H9 (cell line): ENCODE measurements around the gene C13orf46. TPM values are rescaled to one million over a fixed set of nuclear protein-coding genes. Genes with fewer than 3 reads are reported as not detected.

ENCODE experiments used
- DNase-seq: peaks from one replicate; pipeline ENCODE4 v3.0.0-alpha.2; 2017
- H2AFZ ChIP-seq: one replicate; pipeline ENCODE4 v1.6.1; 2013; ENCODE audit warnings: mild to moderate bottlenecking, low read length, control low read depth, moderate library complexity
- H2AK5ac ChIP-seq: 2 replicates; pipeline ENCODE4 v1.6.1; 2013; ENCODE audit warnings: low read length, control low read depth, mixed read lengths; ENCODE audit not compliant: insufficient read length
- H2BK120ac ChIP-seq: one replicate; pipeline ENCODE4 v1.6.1; 2013; ENCODE audit warnings: low read depth, mild to moderate bottlenecking, low read length, control low read depth, inconsistent platforms; ENCODE audit not compliant: poor library complexity, severe bottlenecking
- H2BK12ac ChIP-seq: 2 replicates; pipeline ENCODE4 v1.6.1; 2013; ENCODE audit warnings: low read length, control low read depth, mixed read lengths, low read depth; ENCODE audit not compliant: insufficient read length
- H2BK15ac ChIP-seq: 2 replicates; pipeline ENCODE4 v1.6.1; 2013; ENCODE audit warnings: low read depth, low read length, control low read depth
- H2BK20ac ChIP-seq: one replicate; pipeline ENCODE4 v1.6.1; 2013; ENCODE audit warnings: low read depth, mild to moderate bottlenecking, low read length, control low read depth, inconsistent platforms; ENCODE audit not compliant: poor library complexity, severe bottlenecking
- H2BK5ac ChIP-seq: 2 replicates; pipeline ENCODE4 v1.6.1; 2013; ENCODE audit warnings: low read length, control low read depth, mixed read lengths; ENCODE audit not compliant: insufficient read length
- H3K14ac ChIP-seq: 2 replicates; pipeline ENCODE4 v1.6.1; 2013; ENCODE audit warnings: low read length, control low read depth; ENCODE audit not compliant: insufficient read depth
- H3K18ac ChIP-seq: 2 replicates; pipeline ENCODE4 v1.6.1; 2013; ENCODE audit warnings: low read depth, mild to moderate bottlenecking, mixed read lengths, low read length, control low read depth; ENCODE audit not compliant: insufficient read length
- H3K23ac ChIP-seq: 2 replicates; pipeline ENCODE4 v1.6.1; 2013; ENCODE audit warnings: low read length, control low read depth, mixed read lengths, low read depth; ENCODE audit not compliant: insufficient read length
- H3K23me2 ChIP-seq: 2 replicates; pipeline ENCODE4 v1.6.1; 2013; ENCODE audit warnings: low read depth, mild to moderate bottlenecking, mixed read lengths, low read length, control low read depth; ENCODE audit not compliant: insufficient read length, poor library complexity, severe bottlenecking
- H3K27ac ChIP-seq: 2 replicates; pipeline ENCODE4 v1.5.1; 2013; ENCODE audit warnings: low read length, control low read depth, mixed read lengths, low read depth; ENCODE audit not compliant: insufficient read length
- H3K27me3 ChIP-seq: 2 replicates; pipeline ENCODE4 v1.6.1; 2013; ENCODE audit warnings: low read length, control low read depth, inconsistent platforms; ENCODE audit not compliant: insufficient read depth
- H3K4ac ChIP-seq: 2 replicates; pipeline ENCODE4 v1.6.1; 2013; ENCODE audit warnings: low read depth, mild to moderate bottlenecking, control low read depth, inconsistent platforms, low read length, moderate library complexity
- H3K4me1 ChIP-seq: 2 replicates; pipeline ENCODE4 v1.6.1; 2013; ENCODE audit warnings: low read length, control low read depth, inconsistent platforms; ENCODE audit not compliant: insufficient read depth
- H3K4me2 ChIP-seq: 2 replicates; pipeline ENCODE4 v1.6.1; 2013; ENCODE audit warnings: low read length, control low read depth, mixed read lengths; ENCODE audit not compliant: insufficient read length, insufficient read depth
- H3K56ac ChIP-seq: 2 replicates; pipeline ENCODE4 v1.6.1; 2013; ENCODE audit warnings: low read depth, mild to moderate bottlenecking, mixed read lengths, low read length, control low read depth; ENCODE audit not compliant: insufficient read length
- H3K79me1 ChIP-seq: 2 replicates; pipeline ENCODE4 v1.6.1; 2013; ENCODE audit warnings: low read depth, mild to moderate bottlenecking, moderate library complexity, low read length, control low read depth, inconsistent platforms; ENCODE audit not compliant: insufficient read depth, poor library complexity, severe bottlenecking
- H3K79me2 ChIP-seq: 2 replicates; pipeline ENCODE4 v1.6.1; 2013; ENCODE audit warnings: low read length, control low read depth, inconsistent platforms; ENCODE audit not compliant: insufficient read depth
- H3K9ac ChIP-seq: 2 replicates; pipeline ENCODE4 v1.6.1; 2013; ENCODE audit warnings: low read length, control low read depth, mixed read lengths; ENCODE audit not compliant: insufficient read length; ENCODE audit errors: extremely low read depth
- H3K9me3 ChIP-seq: one replicate; pipeline ENCODE4 v1.6.1; 2013; ENCODE audit warnings: low read depth, low read length, inconsistent platforms; ENCODE audit not compliant: control insufficient read depth
- H3T11ph ChIP-seq: one replicate; pipeline ENCODE4 v1.6.1; 2013; ENCODE audit warnings: mild to moderate bottlenecking, low read length, control low read depth, inconsistent platforms
- H4K20me1 ChIP-seq: one replicate; pipeline ENCODE4 v1.6.1; 2013; ENCODE audit not compliant: control insufficient read depth, insufficient read length, insufficient read depth
- H4K5ac ChIP-seq: 2 replicates; pipeline ENCODE4 v1.6.1; 2013; ENCODE audit warnings: low read depth, mild to moderate bottlenecking, mixed read lengths, low read length, control low read depth; ENCODE audit not compliant: insufficient read length
- H4K8ac ChIP-seq: replicated peaks from 2 replicates; pipeline ENCODE4 v1.6.1; 2013; ENCODE audit warnings: low read length, control low read depth, mixed read lengths, low read depth; ENCODE audit not compliant: insufficient read length
- H4K91ac ChIP-seq: 2 replicates; pipeline ENCODE4 v1.6.1; 2013; ENCODE audit warnings: low read depth, mild to moderate bottlenecking, moderate library complexity, mixed read lengths, low read length, control low read depth; ENCODE audit not compliant: insufficient read length
- H3K27ac Mint-ChIP-seq, 3 experiments: 2 replicates in 2 of 3; 3 replicates in 1 of 3; pipeline ENCODE4 v1.8.0; 2020 to 2021; ENCODE audit warnings: mixed read lengths in 3 of 3, mild to moderate bottlenecking in 1 of 3, moderate library complexity in 1 of 3
- H3K27me3 Mint-ChIP-seq: 2 replicates; pipeline ENCODE4 v1.8.0; 2021; ENCODE audit warnings: low read depth, mild to moderate bottlenecking, moderate library complexity, mixed read lengths
- H3K36me3 Mint-ChIP-seq, 3 experiments: 2 replicates in 2 of 3; 3 replicates in 1 of 3; pipeline ENCODE4 v1.8.0; 2020 to 2021; ENCODE audit warnings: low read depth in 3 of 3, mixed read lengths in 3 of 3; ENCODE audit not compliant: insufficient read depth in 1 of 3
- H3K4me1 Mint-ChIP-seq, 2 experiments: 2 replicates each; pipeline ENCODE4 v1.8.0; 2020; ENCODE audit warnings: mixed read lengths in 2 of 2
- H3K4me3 Mint-ChIP-seq, 2 experiments: 2 replicates in 1 of 2; 3 replicates in 1 of 2; pipeline ENCODE4 v1.8.0; 2020 to 2021; ENCODE audit warnings: mild to moderate bottlenecking in 2 of 2, mixed read lengths in 2 of 2, moderate library complexity in 1 of 2
- H3K9me3 Mint-ChIP-seq, 2 experiments: 2 replicates in 1 of 2; 3 replicates in 1 of 2; pipeline ENCODE4 v1.8.0; 2020; ENCODE audit warnings: mild to moderate bottlenecking in 2 of 2, mixed read lengths in 2 of 2, moderate library complexity in 1 of 2
- WGBS: extraction: QIAGEN DNeasy Blood & Tissue Kit; methylation state at CpG from one replicate; pipeline ENCODE4 v1.1.7; 2013; ENCODE audit warnings: missing lambda C conversion rate, low lambda C conversion rate, mixed read lengths; ENCODE audit not compliant: insufficient read length; ENCODE audit errors: extremely low coverage; 5-methylcytosine and 5-hydroxymethylcytosine counted together
- total RNA-seq: library from RNA; stranded (reverse); gene quantifications from 2 replicates; pipeline ENCODE4 v1.2.1, GENCODE V29; 2021
- TF ChIP-seq, protein P1 (sequence below): fragments of 200-600 bp; sonication (generic); conservative IDR thresholded peaks from 3 replicates; pipeline ENCODE4 v1.8.0; 2021; ENCODE audit warnings: antibody characterized with exemption, mild to moderate bottlenecking

The C13orf46 gene
- total RNA-seq, 1 experiment from 2014 or later = 0.55 TPM

DNA sequence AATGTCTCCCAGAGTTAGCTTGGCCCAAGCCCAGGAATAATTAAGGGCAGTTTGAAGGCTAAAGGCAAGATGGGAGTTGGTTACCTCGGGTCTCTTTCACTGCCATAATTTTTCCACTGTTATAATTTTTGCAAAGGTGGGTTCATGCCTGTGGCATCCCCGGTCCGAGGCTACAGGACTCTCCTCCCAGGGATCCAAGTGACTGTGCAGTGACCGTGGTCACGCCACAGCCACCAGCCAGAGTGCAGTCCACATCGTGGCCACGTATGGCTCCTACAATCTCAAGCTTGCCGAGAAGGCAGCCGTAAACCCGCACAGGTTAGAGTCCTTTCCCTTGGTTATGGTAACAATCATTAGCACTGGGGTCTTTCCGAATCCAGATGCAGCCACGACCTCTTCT, 36.8 kb downstream of the C13orf46 start:
- Histone ChIP-seq H2AK5ac (no peak overlapping the region), H3K23me2 (no peaks in the 10 kb centered on the region), H3K4ac (no peak overlapping the region), H3K56ac (no peak overlapping the region), H3K27me3 (no peaks in the 10 kb centered on the region), H3K79me1 (no peaks in the 10 kb centered on the region), H3K18ac (no peak overlapping the region), H4K5ac (no peak overlapping the region), H3K4me2 (no peak overlapping the region), H3K23ac (no peak overlapping the region), H3K27ac (no peak overlapping the region), H2BK15ac (no peak overlapping the region), H4K20me1 (no peaks in the 10 kb centered on the region), H4K8ac (no peak overlapping the region), H3K4me1 (no peaks in the 10 kb centered on the region), H2BK20ac (no peak overlapping the region), H3K9ac (no peak overlapping the region), H3K9me3 (no peaks in the 10 kb centered on the region), H2BK12ac (no peak overlapping the region), H2AFZ (no peak overlapping the region), H3K14ac (no peak overlapping the region), H3T11ph (no peak overlapping the region), H2BK5ac (no peak overlapping the region), H3K79me2 (no peaks in the 10 kb centered on the region), H2BK120ac (no peak overlapping the region), H4K91ac (no peak overlapping the region)
- Mint-ChIP-seq H3K4me3 (no peak overlapping the region), H3K27me3 (no peaks in the 10 kb centered on the region; the same call in none of the 2 replicates), H3K27ac (no peak overlapping the region), H3K9me3 (no peaks in the 10 kb centered on the region), H3K4me1 (peaks cover 11 to 13% of the 10 kb centered on the region in 2 experiments), H3K36me3 (no peaks in the 10 kb centered on the region)
- TF ChIP-seq, protein P1, sequence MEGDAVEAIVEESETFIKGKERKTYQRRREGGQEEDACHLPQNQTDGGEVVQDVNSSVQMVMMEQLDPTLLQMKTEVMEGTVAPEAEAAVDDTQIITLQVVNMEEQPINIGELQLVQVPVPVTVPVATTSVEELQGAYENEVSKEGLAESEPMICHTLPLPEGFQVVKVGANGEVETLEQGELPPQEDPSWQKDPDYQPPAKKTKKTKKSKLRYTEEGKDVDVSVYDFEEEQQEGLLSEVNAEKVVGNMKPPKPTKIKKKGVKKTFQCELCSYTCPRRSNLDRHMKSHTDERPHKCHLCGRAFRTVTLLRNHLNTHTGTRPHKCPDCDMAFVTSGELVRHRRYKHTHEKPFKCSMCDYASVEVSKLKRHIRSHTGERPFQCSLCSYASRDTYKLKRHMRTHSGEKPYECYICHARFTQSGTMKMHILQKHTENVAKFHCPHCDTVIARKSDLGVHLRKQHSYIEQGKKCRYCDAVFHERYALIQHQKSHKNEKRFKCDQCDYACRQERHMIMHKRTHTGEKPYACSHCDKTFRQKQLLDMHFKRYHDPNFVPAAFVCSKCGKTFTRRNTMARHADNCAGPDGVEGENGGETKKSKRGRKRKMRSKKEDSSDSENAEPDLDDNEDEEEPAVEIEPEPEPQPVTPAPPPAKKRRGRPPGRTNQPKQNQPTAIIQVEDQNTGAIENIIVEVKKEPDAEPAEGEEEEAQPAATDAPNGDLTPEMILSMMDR = no peak
- WGBS = no CpG with 5 or more reads among the region's 12 CpGs
- no peak for DNase-seq
